ENCODE results near the gene HOXA6. TPM values are rescaled to one million over a fixed set of nuclear protein-coding genes. Genes with fewer than 3 reads are reported as not detected.

Gene HOXA6
- total and polyA plus RNA-seq, 10 of the 15 experiments (the other 5 are each of a cell fraction or from before 2014, with no cell fraction given), result 0.08 TPM; not detected in 9

DNA sequence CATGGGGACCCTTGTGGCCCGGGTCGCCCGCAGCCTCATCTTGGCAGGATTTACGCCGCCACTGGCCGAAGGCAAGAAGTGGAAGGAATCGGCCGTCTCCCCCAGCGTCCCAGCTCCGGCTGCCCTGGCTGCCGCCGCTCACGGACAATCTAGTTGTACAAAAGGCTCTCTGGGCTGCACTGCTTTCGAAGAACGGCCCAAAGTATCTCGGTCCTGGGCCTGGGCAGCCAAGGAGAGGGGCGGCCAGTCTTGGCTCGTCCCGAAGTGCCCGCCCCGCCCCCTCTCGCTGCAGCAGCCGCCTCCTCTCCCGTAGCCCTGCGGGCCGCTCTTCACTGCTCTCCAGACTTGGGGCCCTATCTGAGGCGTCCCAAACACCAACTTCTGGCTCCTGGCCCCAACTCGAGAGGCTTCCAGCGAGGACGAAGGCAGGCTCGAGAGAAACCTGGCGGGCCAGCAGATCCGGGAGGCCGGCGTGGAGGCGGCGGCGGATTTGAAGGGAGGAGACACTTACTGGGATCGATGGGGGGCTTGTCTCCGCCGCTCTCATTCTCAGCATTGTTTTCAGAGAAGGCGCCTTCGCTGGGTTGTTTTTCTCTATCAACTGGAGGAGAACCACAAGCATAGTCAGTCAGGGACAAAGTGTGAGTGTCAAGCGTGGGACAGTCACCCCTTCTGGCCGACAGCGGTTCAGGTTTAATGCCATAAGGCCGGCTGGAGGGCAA is 17.0 kb upstream of the HOXA6 start:
- CTCF ChIA-PET, result interaction anchor here (4.6 kb wide), 1 partner anchor 476 kb away, joined by 48 read pairs; no protein-coding TSS in a partner anchor
- peaks cover 19 to 41% of the 10 kb centered on the region in 2 experiments for H3K27me3 ChIP-seq (replicated peaks in 1 of 2; ENCODE audit: control insufficient read depth in 2 of 2, insufficient read depth in 2 of 2, low read length in 1 of 2)
- H3K9me3 ChIP-seq (replicated peaks; ENCODE audit: control insufficient read depth, insufficient read depth, low read length), result peaks cover 2% of the 10 kb centered on the region; the same call in 1 of the 3 replicates
- SMC1A ChIA-PET (ENCODE audit: uncharacterized antibody, unreplicated experiment), result no interaction called here
- no peaks in the 10 kb centered on the region; a peak in 1 of 4 replicates for H3K36me3 ChIP-seq (ENCODE audit: control insufficient read depth in 2 of 2, insufficient read depth in 2 of 2, low read length in 1 of 2)
- H4K20me1 ChIP-seq (ENCODE audit: control insufficient read depth, insufficient read depth), result no peaks in the 10 kb centered on the region
- in situ Hi-C loops (cut with MboI), result loop anchor here (25.0 kb wide), 1 partner anchor 1077 kb away; no protein-coding TSS in a partner anchor
- POLR2A ChIA-PET, result no interaction called here
- H3K4me3 ChIP-seq, result no peak overlapping the region
- FAIRE-seq, result no peak
- H3K4me2 ChIP-seq (ENCODE audit: control insufficient read depth, insufficient read depth), result no peak overlapping the region
- no peak overlapping the region for H2AFZ ChIP-seq (ENCODE audit: control insufficient read depth, low read depth, low read length)
- BruUV-seq (replicated peaks), result no TSS peak
- WGBS (ENCODE audit: insufficient coverage, insufficient replicate concordance, low lambda C conversion rate, missing lambda C conversion rate), result 37% methylated on average over 32 of the region's 47 CpGs
- no peaks in the 10 kb centered on the region for H3K4me1 ChIP-seq (ENCODE audit: control insufficient read depth, insufficient read depth, low read length)
- intact Hi-C loops (cut with micrococcal nuclease; ENCODE audit: unreplicated experiment), result loop anchor here (5.0 kb wide), 2 partner anchors 307 to 1272 kb away; no protein-coding TSS in a partner anchor
- no peak for DNase-seq (ENCODE audit: low read depth, low spot score)
- RAD21 ChIA-PET (ENCODE audit: unreplicated experiment), result interaction anchor here (0.7 kb wide), 1 partner anchor 655 kb away, joined by 3 read pairs; no protein-coding TSS in a partner anchor
- H3K27ac ChIP-seq (ENCODE audit: control insufficient read depth, insufficient read depth), result no peak overlapping the region
- TF ChIP-seq EED (IDR thresholded peaks at IDR 0.05; ENCODE audit: low read depth), result no peak
- no peak for TF ChIP-seq ZZZ3 (IDR thresholded peaks at IDR 0.05; ENCODE audit: control insufficient read depth, insufficient read length, low read depth)
- TF ChIP-seq TCF12 (IDR thresholded peaks at IDR 0.05; ENCODE audit: low read depth, low read length), result no peak
- TF ChIP-seq IKZF2 (IDR thresholded peaks at IDR 0.05), result no peak
- TF ChIP-seq RELA (IDR thresholded peaks at IDR 0.05; ENCODE audit: borderline replicate concordance, partially characterized antibody), result no peak
- TF ChIP-seq STAT1 (conservative IDR thresholded peaks at IDR 0.05), result no peak
- TF ChIP-seq MTA2 (IDR thresholded peaks at IDR 0.05; ENCODE audit: low read depth), result no peak
- TF ChIP-seq BMI1 (IDR thresholded peaks at IDR 0.05; ENCODE audit: borderline replicate concordance), result no peak
- TF ChIP-seq SMARCA5 (IDR thresholded peaks at IDR 0.05), result no peak
- TF ChIP-seq CREM (IDR thresholded peaks at IDR 0.05; ENCODE audit: low read depth), result no peak
- no peak for TF ChIP-seq IKZF1 (conservative IDR thresholded peaks at IDR 0.05)
- no peak for TF ChIP-seq SREBF2 (IDR thresholded peaks at IDR 0.05; ENCODE audit: low read length)
- TF ChIP-seq, protein P1, sequence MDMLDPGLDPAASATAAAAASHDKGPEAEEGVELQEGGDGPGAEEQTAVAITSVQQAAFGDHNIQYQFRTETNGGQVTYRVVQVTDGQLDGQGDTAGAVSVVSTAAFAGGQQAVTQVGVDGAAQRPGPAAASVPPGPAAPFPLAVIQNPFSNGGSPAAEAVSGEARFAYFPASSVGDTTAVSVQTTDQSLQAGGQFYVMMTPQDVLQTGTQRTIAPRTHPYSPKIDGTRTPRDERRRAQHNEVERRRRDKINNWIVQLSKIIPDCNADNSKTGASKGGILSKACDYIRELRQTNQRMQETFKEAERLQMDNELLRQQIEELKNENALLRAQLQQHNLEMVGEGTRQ (IDR thresholded peaks at IDR 0.05; ENCODE audit: borderline replicate concordance, low read depth, low read length), result no peak
- no peak for TF ChIP-seq MEF2B (IDR thresholded peaks at IDR 0.05; ENCODE audit: partially characterized antibody, poor library complexity, severe bottlenecking)
- TF ChIP-seq, protein P2, sequence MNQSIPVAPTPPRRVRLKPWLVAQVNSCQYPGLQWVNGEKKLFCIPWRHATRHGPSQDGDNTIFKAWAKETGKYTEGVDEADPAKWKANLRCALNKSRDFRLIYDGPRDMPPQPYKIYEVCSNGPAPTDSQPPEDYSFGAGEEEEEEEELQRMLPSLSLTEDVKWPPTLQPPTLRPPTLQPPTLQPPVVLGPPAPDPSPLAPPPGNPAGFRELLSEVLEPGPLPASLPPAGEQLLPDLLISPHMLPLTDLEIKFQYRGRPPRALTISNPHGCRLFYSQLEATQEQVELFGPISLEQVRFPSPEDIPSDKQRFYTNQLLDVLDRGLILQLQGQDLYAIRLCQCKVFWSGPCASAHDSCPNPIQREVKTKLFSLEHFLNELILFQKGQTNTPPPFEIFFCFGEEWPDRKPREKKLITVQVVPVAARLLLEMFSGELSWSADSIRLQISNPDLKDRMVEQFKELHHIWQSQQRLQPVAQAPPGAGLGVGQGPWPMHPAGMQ (IDR thresholded peaks at IDR 0.05; ENCODE audit: borderline replicate concordance), result no peak
- no peak overlapping the region for H3K9ac ChIP-seq (ENCODE audit: control insufficient read depth, insufficient read depth, low read length)
- no peak for ATAC-seq
- no peaks in the 10 kb centered on the region for H3K79me2 ChIP-seq (ENCODE audit: control insufficient read depth, insufficient read depth, low read length)

All from GM12878 (cell line).